Ureter (tissue), 1 donor: Measurements from ENCODE around the gene TRAFD1. TPM values are rescaled to one million over a fixed set of nuclear protein-coding genes. Genes with fewer than 3 reads are reported as not detected.
A peak's percentile ranks its signal among the peaks of the same experiment; 100 is the strongest.
"Not testable (repeated sequence)": the region's sequence is repeated elsewhere in the genome, so short reads cannot be mapped to it uniquely, and the experiment has no call there.

Experiments used
- DNase-seq: peaks from one replicate; pipeline ENCODE4 v3.0.0-alpha.2; 2020; ENCODE audit warnings: low spot score
- total RNA-seq: library from RNA; stranded (reverse); gene quantifications from one replicate; pipeline ENCODE4 v1.2.4, GENCODE V29; 2023
- donor health status: DM: yes; HTN: yes; CAD: no.

Gene TRAFD1
- 37.0 TPM for total RNA-seq

- DNase-seq = peak; percentile 97
Observed at GRCh38 chr12:112125250-112125999, at the start of gene TRAFD1. Gene TRAFD1 (plus strand): TSS chr12:112125560. CDS start chr12:112130523, 4,963 bp downstream.

GRCh38 chr12:112087055-112087850 lies 38.1 kb upstream of the TRAFD1 start:
- no peak for DNase-seq

- DNase-seq = no peak
Observed at GRCh38 chr12:112087851-112088250, 37.5 kb upstream of the TRAFD1 start.

GRCh38 chr12:112091563-112091962 lies 33.8 kb upstream of the TRAFD1 start:
- DNase-seq = no peak

GRCh38 chr12:112096070-112096469 lies 29.3 kb upstream of the TRAFD1 start:
- DNase-seq = no peak

- DNase-seq = no peak
Observed at GRCh38 chr12:112096667-112097066, 28.7 kb upstream of the TRAFD1 start.

GRCh38 chr12:112097641-112098040 lies 27.7 kb upstream of the TRAFD1 start:
- DNase-seq = no peak

- DNase-seq = not testable (repeated sequence)
Observed at GRCh38 chr12:112100500-112100899, 24.9 kb upstream of the TRAFD1 start.

GRCh38 chr12:112102127-112102526 lies 23.2 kb upstream of the TRAFD1 start:
- DNase-seq = no peak

- DNase-seq = not testable (repeated sequence)
Observed at GRCh38 chr12:112102746-112103145, 22.6 kb upstream of the TRAFD1 start.

GRCh38 chr12:112103758-112104503 lies 21.4 kb upstream of the TRAFD1 start:
- DNase-seq = peak; percentile 29

GRCh38 chr12:112105891-112106290 lies 19.5 kb upstream of the TRAFD1 start:
- no peak for DNase-seq

- peak; percentile 37 for DNase-seq
Observed at GRCh38 chr12:112107306-112108201, 17.8 kb upstream of the TRAFD1 start.

- peak; percentile 92 for DNase-seq
Observed at GRCh38 chr12:112108202-112109079, 16.9 kb upstream of the TRAFD1 start, which contains the start of gene NAA25. Gene NAA25 (minus strand): TSS chr12:112108783. CDS start chr12:112108773, 10 bp downstream.

- DNase-seq = peak; percentile 40
Observed at GRCh38 chr12:112110787-112111662, 14.3 kb upstream of the TRAFD1 start.

GRCh38 chr12:112111931-112112330 lies 13.4 kb upstream of the TRAFD1 start:
- peak; percentile 43 for DNase-seq

- DNase-seq = peak; percentile 43
Observed at GRCh38 chr12:112112409-112113133, 12.8 kb upstream of the TRAFD1 start.
